ENCODE data around the gene EMP2. TPM values are rescaled to one million over a fixed set of nuclear protein-coding genes. Genes with fewer than 3 reads are reported as not detected.

Gene EMP2
- total RNA-seq, 2 experiments from 2014 or later, result not detected

GRCh38 chr16:10576390-10577304 lies 3.8 kb downstream of the EMP2 start:
- H3K9me3 Mint-ChIP-seq, result no peaks in the 10 kb centered on the region
- peaks cover 41% of the 10 kb centered on the region for H3K27me3 Mint-ChIP-seq
- TF ChIP-seq, protein P1, sequence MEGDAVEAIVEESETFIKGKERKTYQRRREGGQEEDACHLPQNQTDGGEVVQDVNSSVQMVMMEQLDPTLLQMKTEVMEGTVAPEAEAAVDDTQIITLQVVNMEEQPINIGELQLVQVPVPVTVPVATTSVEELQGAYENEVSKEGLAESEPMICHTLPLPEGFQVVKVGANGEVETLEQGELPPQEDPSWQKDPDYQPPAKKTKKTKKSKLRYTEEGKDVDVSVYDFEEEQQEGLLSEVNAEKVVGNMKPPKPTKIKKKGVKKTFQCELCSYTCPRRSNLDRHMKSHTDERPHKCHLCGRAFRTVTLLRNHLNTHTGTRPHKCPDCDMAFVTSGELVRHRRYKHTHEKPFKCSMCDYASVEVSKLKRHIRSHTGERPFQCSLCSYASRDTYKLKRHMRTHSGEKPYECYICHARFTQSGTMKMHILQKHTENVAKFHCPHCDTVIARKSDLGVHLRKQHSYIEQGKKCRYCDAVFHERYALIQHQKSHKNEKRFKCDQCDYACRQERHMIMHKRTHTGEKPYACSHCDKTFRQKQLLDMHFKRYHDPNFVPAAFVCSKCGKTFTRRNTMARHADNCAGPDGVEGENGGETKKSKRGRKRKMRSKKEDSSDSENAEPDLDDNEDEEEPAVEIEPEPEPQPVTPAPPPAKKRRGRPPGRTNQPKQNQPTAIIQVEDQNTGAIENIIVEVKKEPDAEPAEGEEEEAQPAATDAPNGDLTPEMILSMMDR (IDR thresholded peaks at IDR 0.05), result no peak
- H3K4me3 ChIP-seq (ENCODE audit: low read length), result no peak overlapping the region
- no peaks in the 10 kb centered on the region for H3K4me1 Mint-ChIP-seq (ENCODE audit: low read depth)
- H3K4me3 Mint-ChIP-seq, result no peak overlapping the region
- POLR2A ChIA-PET, result no interaction called here
- no peaks in the 10 kb centered on the region for H3K36me3 ChIP-seq (ENCODE audit: insufficient read depth, low read length)
- H3K27ac ChIP-seq (ENCODE audit: low read depth in 1 of 2, low read length in 2 of 2), result no peak overlapping the region
- H3K4me1 ChIP-seq (ENCODE audit: insufficient read depth, low read length), result no peaks in the 10 kb centered on the region
- ATAC-seq (ENCODE audit: poor library complexity) (no peak), DNase-seq (no peak)
- H3K27ac Mint-ChIP-seq, result no peak overlapping the region
- peaks cover 24 to 36% of the 10 kb centered on the region in 2 experiments for H3K27me3 ChIP-seq (ENCODE audit: control insufficient read depth in 1 of 2, insufficient read depth in 2 of 2, low read length in 2 of 2)
- CTCF ChIA-PET, result no interaction called here
- no peaks in the 10 kb centered on the region for H3K36me3 Mint-ChIP-seq (ENCODE audit: low read depth)
- intact Hi-C loops (cut with DNase I, micrococcal nuclease), result no loop called here
- H3K9me3 ChIP-seq (ENCODE audit: control insufficient read depth in 1 of 2, insufficient read depth in 1 of 2, low read length in 2 of 2), result no peaks in the 10 kb centered on the region

DNA sequence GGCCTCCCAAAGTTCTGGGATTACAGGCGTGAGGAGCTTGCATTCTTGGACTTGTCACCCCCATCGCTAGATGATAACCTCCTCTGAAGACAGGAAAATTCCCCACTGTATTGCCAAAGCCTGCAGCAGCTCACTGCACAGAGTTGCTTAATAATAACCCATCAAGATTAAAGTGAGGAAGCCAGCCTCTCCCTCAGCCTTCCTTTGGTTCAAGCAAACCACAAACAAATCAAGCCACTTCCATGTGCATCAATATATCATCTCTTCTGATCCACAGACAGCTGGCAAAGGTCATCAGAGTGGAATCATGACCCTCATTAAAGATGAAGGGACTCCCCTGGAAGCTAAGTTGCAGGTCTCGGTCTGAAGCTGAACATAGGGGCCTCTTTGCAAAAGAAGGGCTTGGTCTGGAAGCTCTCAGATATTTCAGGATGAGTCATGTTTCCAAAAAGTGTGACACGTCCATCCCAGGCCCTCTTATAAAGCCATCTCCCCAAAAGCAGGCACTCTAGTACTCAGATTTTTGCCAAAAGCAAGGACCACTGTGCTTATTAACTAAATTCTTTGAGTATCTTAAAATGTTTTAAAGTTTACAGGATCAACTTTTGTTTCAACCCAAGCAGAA lies 4.8 kb downstream of the EMP2 start:
- ATAC-seq (ENCODE audit: poor library complexity) (no peak), DNase-seq (no peak)
- H3K27ac ChIP-seq (ENCODE audit: low read depth in 1 of 2, low read length in 2 of 2), result no peak overlapping the region
- TF ChIP-seq, protein P1 (IDR thresholded peaks at IDR 0.05), result no peak
- peaks cover 15 to 27% of the 10 kb centered on the region in 2 experiments for H3K27me3 ChIP-seq (ENCODE audit: control insufficient read depth in 1 of 2, insufficient read depth in 2 of 2, low read length in 2 of 2)
- Mint-ChIP-seq H3K4me1 (ENCODE audit: low read depth) (no peaks in the 10 kb centered on the region), H3K9me3 (no peaks in the 10 kb centered on the region), H3K36me3 (ENCODE audit: low read depth) (no peaks in the 10 kb centered on the region), H3K4me3 (no peak overlapping the region), H3K27ac (no peak overlapping the region), H3K27me3 (peaks cover 32% of the 10 kb centered on the region)
- H3K36me3 ChIP-seq (ENCODE audit: insufficient read depth, low read length), result no peaks in the 10 kb centered on the region
- H3K4me3 ChIP-seq (ENCODE audit: low read length), result no peak overlapping the region
- H3K4me1 ChIP-seq (ENCODE audit: insufficient read depth, low read length), result no peaks in the 10 kb centered on the region
- intact Hi-C loops (cut with DNase I, micrococcal nuclease), result no loop called here
- POLR2A ChIA-PET, result no interaction called here
- CTCF ChIA-PET, result no interaction called here
- no peaks in the 10 kb centered on the region for H3K9me3 ChIP-seq (ENCODE audit: control insufficient read depth in 1 of 2, insufficient read depth in 1 of 2, low read length in 2 of 2)

DNA sequence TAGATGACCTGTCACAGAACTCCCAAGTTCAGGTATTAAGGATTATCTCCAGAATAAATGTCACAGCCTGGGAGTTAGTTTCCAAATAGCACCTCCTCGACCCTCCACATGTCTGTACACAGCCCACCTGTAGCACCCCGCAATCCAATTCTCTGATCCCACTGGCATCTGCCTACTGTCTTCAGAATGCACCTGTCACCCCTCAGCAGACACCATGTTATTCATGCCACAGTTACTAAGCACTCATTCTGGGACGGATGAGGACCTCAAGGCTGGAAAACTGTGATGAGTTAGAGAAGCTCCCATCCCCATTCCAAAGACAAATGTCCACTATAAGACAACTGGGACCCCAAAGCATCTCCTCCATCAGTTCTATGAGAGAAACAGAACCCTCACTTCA lies 7.8 kb downstream of the EMP2 start:
- POLR2A ChIA-PET, result no interaction called here
- no peaks in the 10 kb centered on the region for H3K36me3 Mint-ChIP-seq (ENCODE audit: low read depth)
- DNase-seq, result no peak
- ATAC-seq (ENCODE audit: poor library complexity), result no peak
- Histone ChIP-seq H3K4me1 (ENCODE audit: insufficient read depth, low read length) (no peaks in the 10 kb centered on the region), H3K27me3 (ENCODE audit: control insufficient read depth in 1 of 2, insufficient read depth in 2 of 2, low read length in 2 of 2) (peaks cover 0 to 2% of the 10 kb centered on the region in 2 experiments), H3K9me3 (ENCODE audit: control insufficient read depth in 1 of 2, insufficient read depth in 1 of 2, low read length in 2 of 2) (no peaks in the 10 kb centered on the region), H3K4me3 (ENCODE audit: low read length) (no peak overlapping the region), H3K27ac (ENCODE audit: low read depth in 1 of 2, low read length in 2 of 2) (no peak overlapping the region), H3K36me3 (ENCODE audit: insufficient read depth, low read length) (no peaks in the 10 kb centered on the region)
- TF ChIP-seq, protein P1 (IDR thresholded peaks at IDR 0.05), result no peak
- no peak overlapping the region for H3K4me3 Mint-ChIP-seq
- H3K4me1 Mint-ChIP-seq (ENCODE audit: low read depth), result no peaks in the 10 kb centered on the region
- CTCF ChIA-PET, result no interaction called here
- H3K9me3 Mint-ChIP-seq, result no peaks in the 10 kb centered on the region
- peaks cover 13% of the 10 kb centered on the region for H3K27me3 Mint-ChIP-seq
- H3K27ac Mint-ChIP-seq, result no peak overlapping the region
- intact Hi-C loops (cut with DNase I, micrococcal nuclease), result no loop called here
